Dendritic cell treated with granulocyte-macrophage colony-stimulating factor and Interleukin-4, amounts not matched to agents 40 ng/mL and 50 ng/mL, for 4 days (primary cell): ENCODE measurements around the gene KCNMA1.

Source experiments
- H3K27ac Mint-ChIP-seq: one replicate; pipeline ENCODE4 v1.8.0; 2022; ENCODE audit warnings: mild to moderate bottlenecking, mixed read lengths
- H3K27me3 Mint-ChIP-seq: one replicate; pipeline ENCODE4 v1.8.0; 2022; ENCODE audit warnings: mild to moderate bottlenecking, mixed read lengths
- H3K36me3 Mint-ChIP-seq: one replicate; pipeline ENCODE4 v1.8.0; 2022; ENCODE audit warnings: low read depth, mixed read lengths
- H3K4me1 Mint-ChIP-seq: one replicate; pipeline ENCODE4 v1.8.0; 2022; ENCODE audit warnings: low read depth, mixed read lengths
- H3K4me3 Mint-ChIP-seq: one replicate; pipeline ENCODE4 v1.8.0; 2022; ENCODE audit warnings: mild to moderate bottlenecking, moderate library complexity, mixed read lengths
- H3K9me3 Mint-ChIP-seq: one replicate; pipeline ENCODE4 v1.8.0; 2022; ENCODE audit warnings: mixed read lengths
- intact Hi-C: fragments of 100-400 bp; cut with micrococcal nuclease; formaldehyde crosslinking; loops from one replicate; pipeline ENCODE4 v1.15.0; 2022

Gene KCNMA1

DNA sequence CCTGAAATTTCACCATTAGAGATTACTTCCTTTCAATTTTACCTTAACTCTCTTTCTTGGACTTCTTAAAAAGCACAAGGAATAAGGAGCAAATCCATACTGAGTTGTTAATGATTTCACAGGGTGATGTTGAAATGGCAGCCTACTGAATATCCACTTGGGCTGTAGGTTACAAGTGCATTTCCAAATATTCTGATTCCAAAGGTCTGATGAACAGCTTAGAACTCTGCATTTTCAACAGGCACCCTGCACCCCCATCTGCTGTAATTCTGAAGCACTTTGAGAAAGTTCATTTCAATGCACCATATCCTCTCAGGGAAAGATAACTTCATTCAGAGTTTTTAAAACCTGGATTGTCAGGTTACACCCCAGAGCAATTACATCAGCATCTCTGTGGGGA is 368.4 kb downstream of the KCNMA1 start:
- Mint-ChIP-seq H3K27ac (no peak overlapping the region), H3K27me3 (peaks cover 20% of the 10 kb centered on the region), H3K4me3 (no peak overlapping the region), H3K4me1 (peaks cover 3% of the 10 kb centered on the region), H3K36me3 (no peaks in the 10 kb centered on the region), H3K9me3 (no peaks in the 10 kb centered on the region)
- intact Hi-C loops: no loop called here

GRCh38 chr10:77268721-77269120 is 368.9 kb downstream of the KCNMA1 start:
- no peak overlapping the region for H3K4me3 Mint-ChIP-seq
- peaks cover 6% of the 10 kb centered on the region for H3K4me1 Mint-ChIP-seq
- H3K27me3 Mint-ChIP-seq: peaks cover 22% of the 10 kb centered on the region
- H3K36me3 Mint-ChIP-seq: no peaks in the 10 kb centered on the region
- no peaks in the 10 kb centered on the region for H3K9me3 Mint-ChIP-seq
- no peak overlapping the region for H3K27ac Mint-ChIP-seq
- intact Hi-C loops: no loop called here

DNA sequence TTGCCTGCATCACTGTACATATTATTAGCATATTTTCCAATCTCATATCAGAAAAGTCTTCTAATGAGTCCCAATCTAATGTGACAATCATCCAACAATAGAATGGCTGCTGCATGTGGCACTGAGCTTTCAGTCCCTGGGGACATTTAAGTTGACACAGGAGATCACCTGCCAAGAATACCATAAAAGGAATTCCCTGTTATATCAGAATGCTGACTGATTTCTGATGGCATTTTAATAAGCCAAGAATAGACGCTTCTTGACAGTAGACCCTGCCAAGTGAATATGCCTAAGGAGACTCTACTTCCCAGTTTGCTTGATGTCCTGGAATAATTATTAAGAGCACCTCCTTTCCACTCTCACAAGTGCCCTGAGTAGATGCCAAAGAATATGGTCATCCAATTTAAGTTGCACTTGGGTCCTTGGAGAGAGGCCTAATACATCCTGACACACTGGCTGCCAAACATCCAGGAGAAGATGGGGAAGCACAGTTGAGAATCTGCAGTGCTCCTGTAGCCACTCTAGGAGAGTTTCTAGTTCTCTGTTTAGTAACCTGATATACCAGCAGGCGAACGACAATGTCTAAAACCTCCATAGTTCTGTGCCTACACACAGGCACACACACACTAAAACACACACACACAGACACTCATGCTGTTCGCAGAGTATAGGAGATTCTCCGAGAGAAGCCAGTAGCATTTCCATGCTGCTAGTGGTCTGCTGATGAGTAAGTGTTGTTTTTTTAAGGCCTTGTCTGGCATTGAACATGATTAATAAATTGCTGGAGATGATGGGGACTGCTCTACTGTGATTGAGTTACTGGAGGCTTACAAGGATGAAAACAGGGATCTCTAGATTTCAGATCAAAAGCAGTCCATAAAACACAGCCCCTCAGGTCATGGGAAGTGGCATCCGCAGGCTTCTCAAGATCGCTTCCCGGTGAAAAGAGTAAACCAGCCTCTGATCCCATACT is 369.6 kb downstream of the KCNMA1 start:
- H3K9me3 Mint-ChIP-seq: no peaks in the 10 kb centered on the region
- H3K27ac Mint-ChIP-seq: no peak overlapping the region
- H3K4me1 Mint-ChIP-seq: peaks cover 6% of the 10 kb centered on the region
- H3K36me3 Mint-ChIP-seq: no peaks in the 10 kb centered on the region
- intact Hi-C loops: no loop called here
- no peak overlapping the region for H3K4me3 Mint-ChIP-seq
- H3K27me3 Mint-ChIP-seq: peaks cover 20% of the 10 kb centered on the region

DNA sequence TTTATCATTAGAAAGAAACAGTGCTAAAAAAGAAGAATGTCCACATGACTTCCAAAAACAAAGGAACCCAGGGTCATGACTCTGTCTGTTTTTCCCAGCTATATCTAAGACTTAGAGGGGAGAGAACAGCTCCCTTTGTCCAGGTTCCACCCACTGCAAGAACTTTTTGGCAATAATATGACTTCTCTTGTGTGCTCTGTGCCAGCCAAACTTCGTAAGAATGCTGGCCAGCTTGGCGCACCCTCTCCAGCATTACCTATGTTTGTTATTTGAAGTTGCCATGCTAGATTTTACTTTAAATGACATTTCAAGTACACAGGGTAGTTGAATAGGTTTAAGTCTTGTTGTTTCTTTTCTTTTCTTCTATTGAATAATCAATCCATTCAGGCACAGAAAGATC is 371.4 kb downstream of the KCNMA1 start:
- H3K4me3 Mint-ChIP-seq: no peak overlapping the region
- no peaks in the 10 kb centered on the region for H3K36me3 Mint-ChIP-seq
- H3K4me1 Mint-ChIP-seq: peaks cover 6% of the 10 kb centered on the region
- peaks cover 18% of the 10 kb centered on the region for H3K27me3 Mint-ChIP-seq
- no peak overlapping the region for H3K27ac Mint-ChIP-seq
- intact Hi-C loops: no loop called here
- no peaks in the 10 kb centered on the region for H3K9me3 Mint-ChIP-seq

GRCh38 chr10:77264527-77264926 is 373.1 kb downstream of the KCNMA1 start:
- intact Hi-C loops: no loop called here
- Mint-ChIP-seq H3K4me3 (no peak overlapping the region), H3K9me3 (no peaks in the 10 kb centered on the region), H3K4me1 (peaks cover 13% of the 10 kb centered on the region), H3K27me3 (peaks cover 17% of the 10 kb centered on the region), H3K27ac (no peak overlapping the region), H3K36me3 (no peaks in the 10 kb centered on the region)

DNA sequence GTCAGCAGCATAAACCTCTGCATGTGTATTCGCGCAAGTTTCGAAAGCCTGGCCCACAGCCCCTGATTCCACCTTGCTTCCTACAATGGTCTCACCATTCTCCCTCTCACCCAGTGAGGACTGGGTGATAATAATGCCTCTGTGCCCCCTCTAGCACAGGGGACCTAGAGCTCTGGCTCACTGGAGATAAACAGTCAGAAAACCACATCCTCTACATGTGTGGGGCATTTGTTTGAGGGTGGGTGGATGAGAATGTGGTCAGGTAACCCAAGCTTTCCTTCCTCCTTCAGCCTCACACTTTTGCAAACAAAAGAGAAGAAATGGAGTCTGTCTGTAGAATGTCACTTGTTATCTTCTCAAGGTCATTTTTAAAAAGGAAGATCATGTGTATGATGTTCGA is 373.5 kb downstream of the KCNMA1 start:
- Mint-ChIP-seq H3K27ac (no peak overlapping the region), H3K27me3 (peaks cover 17% of the 10 kb centered on the region), H3K9me3 (no peaks in the 10 kb centered on the region), H3K36me3 (no peaks in the 10 kb centered on the region), H3K4me1 (peaks cover 13% of the 10 kb centered on the region), H3K4me3 (no peak overlapping the region)
- intact Hi-C loops: no loop called here

DNA sequence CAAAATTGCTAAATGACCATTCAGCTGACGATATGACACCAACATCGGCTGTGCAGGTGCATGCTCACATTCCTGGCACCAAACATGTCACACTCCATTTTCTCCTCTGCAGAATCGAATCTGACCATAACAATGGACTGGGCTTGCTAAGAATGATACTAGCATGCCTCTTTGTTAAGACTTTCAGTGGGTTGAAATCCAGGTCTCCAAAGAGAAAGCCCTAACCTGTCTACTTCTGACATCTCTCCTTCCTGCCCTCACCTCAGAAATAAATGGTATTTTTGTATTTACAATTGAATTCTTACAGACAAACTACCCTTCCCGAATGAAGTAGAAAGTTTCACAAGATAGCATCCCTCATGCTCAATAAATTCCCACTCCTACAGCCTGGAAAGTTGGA is 373.9 kb downstream of the KCNMA1 start:
- peaks cover 17% of the 10 kb centered on the region for H3K27me3 Mint-ChIP-seq
- intact Hi-C loops: no loop called here
- no peak overlapping the region for H3K4me3 Mint-ChIP-seq
- H3K9me3 Mint-ChIP-seq: no peaks in the 10 kb centered on the region
- no peak overlapping the region for H3K27ac Mint-ChIP-seq
- peaks cover 13% of the 10 kb centered on the region for H3K4me1 Mint-ChIP-seq
- H3K36me3 Mint-ChIP-seq: no peaks in the 10 kb centered on the region

DNA sequence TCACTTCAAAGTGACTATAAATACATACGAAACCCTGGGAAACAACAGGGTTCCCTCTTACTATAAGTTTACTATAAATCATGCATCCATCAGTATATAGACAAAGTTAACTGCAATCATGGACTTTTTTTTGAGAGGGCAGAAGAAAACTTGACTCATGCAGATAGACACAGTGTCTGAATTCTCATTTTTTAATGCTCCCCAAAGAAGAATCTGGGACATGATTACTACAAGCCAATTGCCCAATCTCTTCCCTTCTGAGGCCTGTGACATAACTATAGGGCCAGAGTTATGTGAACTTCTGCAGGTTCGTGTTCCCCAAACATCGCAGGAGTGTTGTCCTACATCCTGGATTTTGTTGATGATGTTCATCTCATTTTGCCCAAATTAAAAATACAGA is 376.5 kb downstream of the KCNMA1 start:
- H3K4me3 Mint-ChIP-seq: no peak overlapping the region
- H3K9me3 Mint-ChIP-seq: no peaks in the 10 kb centered on the region
- intact Hi-C loops: no loop called here
- no peak overlapping the region for H3K27ac Mint-ChIP-seq
- H3K36me3 Mint-ChIP-seq: no peaks in the 10 kb centered on the region
- peaks cover 15% of the 10 kb centered on the region for H3K27me3 Mint-ChIP-seq
- H3K4me1 Mint-ChIP-seq: peaks cover 13% of the 10 kb centered on the region

- H3K4me1 Mint-ChIP-seq: peaks cover 12% of the 10 kb centered on the region
- intact Hi-C loops: no loop called here
- H3K27ac Mint-ChIP-seq: no peak overlapping the region
- H3K36me3 Mint-ChIP-seq: no peaks in the 10 kb centered on the region
- H3K9me3 Mint-ChIP-seq: no peaks in the 10 kb centered on the region
- H3K4me3 Mint-ChIP-seq: no peak overlapping the region
- peaks cover 10% of the 10 kb centered on the region for H3K27me3 Mint-ChIP-seq
Observed at GRCh38 chr10:77259171-77259874, 378.3 kb downstream of the KCNMA1 start.

DNA sequence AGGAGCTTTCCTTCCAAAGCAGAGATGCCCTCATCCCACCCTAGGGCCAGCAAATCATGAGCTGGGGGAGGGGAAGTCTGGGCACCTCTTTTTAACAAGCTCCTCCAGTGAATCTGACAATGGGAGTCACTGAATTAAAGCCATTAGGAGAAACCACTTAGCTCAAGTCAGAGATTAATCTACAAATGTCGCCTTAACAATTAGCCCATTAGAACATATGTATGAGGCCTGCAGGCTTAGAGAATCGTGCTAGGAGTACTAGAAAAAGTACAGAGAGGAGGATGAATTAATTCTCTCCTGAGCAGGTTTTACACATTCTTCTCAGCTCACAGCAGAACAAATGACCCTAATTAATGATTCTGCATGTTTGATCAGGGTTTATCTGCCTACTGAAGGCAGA is 381.3 kb downstream of the KCNMA1 start:
- no peak overlapping the region for H3K27ac Mint-ChIP-seq
- peaks cover 16% of the 10 kb centered on the region for H3K4me1 Mint-ChIP-seq
- no peak overlapping the region for H3K4me3 Mint-ChIP-seq
- H3K36me3 Mint-ChIP-seq: no peaks in the 10 kb centered on the region
- H3K27me3 Mint-ChIP-seq: peaks cover 1% of the 10 kb centered on the region
- no peaks in the 10 kb centered on the region for H3K9me3 Mint-ChIP-seq
- intact Hi-C loops: no loop called here

- Mint-ChIP-seq H3K9me3 (no peaks in the 10 kb centered on the region), H3K27ac (no peak overlapping the region), H3K27me3 (peaks cover 1% of the 10 kb centered on the region), H3K4me3 (no peak overlapping the region), H3K4me1 (peaks cover 10% of the 10 kb centered on the region), H3K36me3 (no peaks in the 10 kb centered on the region)
- intact Hi-C loops: no loop called here
Observed at GRCh38 chr10:77253556-77254064, 384.0 kb downstream of the KCNMA1 start.

GRCh38 chr10:77253147-77253545 is 384.5 kb downstream of the KCNMA1 start:
- H3K36me3 Mint-ChIP-seq: no peaks in the 10 kb centered on the region

DNA sequence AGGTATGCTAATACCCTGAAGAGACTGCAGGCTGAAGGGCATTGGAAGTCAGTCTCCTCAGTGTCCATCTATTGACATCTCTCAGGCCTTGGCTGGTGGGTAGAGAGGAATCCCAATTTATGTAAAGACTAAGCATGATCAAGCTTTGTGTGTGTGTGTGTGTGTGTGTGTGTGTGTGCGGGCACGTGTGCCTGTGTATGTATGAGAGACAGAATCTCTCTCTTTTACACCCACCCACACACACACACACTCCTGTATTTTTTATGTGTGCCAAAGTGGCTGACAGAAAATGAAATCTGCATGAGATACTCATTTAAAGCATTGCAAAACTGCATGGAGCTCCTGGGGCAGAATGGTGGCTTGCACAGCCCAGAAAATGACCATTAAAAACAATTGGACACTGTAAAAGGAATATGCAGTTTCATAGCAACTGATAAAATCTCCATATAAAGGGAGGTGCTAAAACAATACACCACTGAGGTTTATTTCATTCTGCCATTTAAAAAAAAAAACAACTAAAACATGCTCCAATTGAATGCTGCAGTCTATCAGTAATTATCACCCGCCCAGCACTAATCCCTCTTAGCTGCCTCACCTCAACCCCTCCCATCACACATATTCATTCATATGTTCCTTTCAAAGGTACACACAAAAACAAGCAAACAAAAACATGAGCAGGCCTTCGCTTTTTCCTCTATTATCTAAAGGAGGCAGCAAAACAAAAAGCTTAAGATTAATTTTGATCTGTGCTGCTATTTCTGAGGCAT is 385.0 kb downstream of the KCNMA1 start:
- Mint-ChIP-seq H3K4me3 (no peak overlapping the region), H3K36me3 (no peaks in the 10 kb centered on the region), H3K27ac (no peak overlapping the region), H3K4me1 (peaks cover 16% of the 10 kb centered on the region), H3K27me3 (no peaks in the 10 kb centered on the region), H3K9me3 (no peaks in the 10 kb centered on the region)
- intact Hi-C loops: no loop called here

More at GRCh38 chr10:77253147-77253545, 384.5 kb downstream of the KCNMA1 start:
- intact Hi-C loops: no loop called here
- Mint-ChIP-seq H3K4me1 (peaks cover 10% of the 10 kb centered on the region), H3K4me3 (no peak overlapping the region), H3K27me3 (peaks cover 1% of the 10 kb centered on the region), H3K9me3 (no peaks in the 10 kb centered on the region), H3K27ac (no peak overlapping the region)
